OCI-LY1 (cell line): Measurements from ENCODE around the gene AURKB.

Experiments used
- CTCF ChIP-seq: fragments of 200-600 bp; sonication (generic), shearing (Covaris generic); IDR thresholded peaks from 2 replicates; pipeline ENCODE4 v1.5.1; 2017; ENCODE audit warnings: mild to moderate bottlenecking, antibody characterized with exemption, low read length, moderate library complexity, mixed read lengths
- EZH2 ChIP-seq: fragments of 200-600 bp; sonication (generic), shearing (Covaris generic); IDR thresholded peaks from 2 replicates; pipeline ENCODE4 v1.8.0; 2017; ENCODE audit warnings: borderline replicate concordance, mixed run types, mild to moderate bottlenecking, antibody characterized with exemption, low read length, moderate library complexity, mixed read lengths

GRCh38 chr17:8166731-8167130 lies 43.6 kb downstream of the AURKB start:
- TF ChIP-seq CTCF (no peak), EZH2 (no peak)
